Measurements from ENCODE around the gene EXOG. TPM values are rescaled to one million over a fixed set of nuclear protein-coding genes. Genes with fewer than 3 reads are reported as not detected.

EXOG gene
- total RNA-seq, 6 experiments from 2014 or later, result 13.9 to 18.8 (median 15.4) TPM

GRCh38 chr3:38497031-38497430 lies 891 bp downstream of the EXOG start:
- no peak for TF ChIP-seq CTCF (IDR thresholded peaks at IDR 0.05)
- Mint-ChIP-seq H3K27me3 (ENCODE audit: insufficient read depth) (no peaks in the 10 kb centered on the region), H3K36me3 (ENCODE audit: low read depth) (peaks cover 5% of the 10 kb centered on the region; the same call in 1 of the 2 replicates), H3K9me3 (no peaks in the 10 kb centered on the region), H3K4me3 (peak overlapping the region; percentile 98), H3K27ac (peak overlapping the region; percentile 90), H3K4me1 (ENCODE audit: low read depth) (peaks cover 55% of the 10 kb centered on the region)
- DNase-seq, result peak; percentile 8

GRCh38 chr3:38500688-38501417 lies 4.7 kb downstream of the EXOG start:
- Mint-ChIP-seq H3K36me3 (ENCODE audit: low read depth) (peaks cover 13% of the 10 kb centered on the region), H3K27ac (peak overlapping the region; percentile 31; the same call in 1 of the 2 replicates), H3K4me3 (no peak overlapping the region), H3K9me3 (no peaks in the 10 kb centered on the region), H3K27me3 (ENCODE audit: insufficient read depth) (no peaks in the 10 kb centered on the region), H3K4me1 (ENCODE audit: low read depth) (peaks cover 28% of the 10 kb centered on the region)
- DNase-seq, result no peak
- TF ChIP-seq CTCF (IDR thresholded peaks at IDR 0.05), result no peak

GRCh38 chr3:38507120-38507519 lies 11.0 kb downstream of the EXOG start:
- no peak overlapping the region for H3K27ac Mint-ChIP-seq
- TF ChIP-seq CTCF (IDR thresholded peaks at IDR 0.05), result no peak
- H3K9me3 Mint-ChIP-seq, result no peaks in the 10 kb centered on the region
- peaks cover 29% of the 10 kb centered on the region for H3K36me3 Mint-ChIP-seq (ENCODE audit: low read depth)
- DNase-seq, result no peak
- H3K27me3 Mint-ChIP-seq (ENCODE audit: insufficient read depth), result no peaks in the 10 kb centered on the region
- no peaks in the 10 kb centered on the region for H3K4me1 Mint-ChIP-seq (ENCODE audit: low read depth)
- H3K4me3 Mint-ChIP-seq, result no peak overlapping the region

- Mint-ChIP-seq H3K27ac (no peak overlapping the region), H3K4me1 (ENCODE audit: low read depth) (no peaks in the 10 kb centered on the region), H3K36me3 (ENCODE audit: low read depth) (peaks cover 23% of the 10 kb centered on the region), H3K4me3 (no peak overlapping the region), H3K27me3 (ENCODE audit: insufficient read depth) (no peaks in the 10 kb centered on the region), H3K9me3 (no peaks in the 10 kb centered on the region)
- DNase-seq, result no peak
- no peak for TF ChIP-seq CTCF (IDR thresholded peaks at IDR 0.05)
These were observed 13.6 kb downstream of the EXOG start for GRCh38 chr3:38509732-38510131.

- Mint-ChIP-seq H3K9me3 (no peaks in the 10 kb centered on the region), H3K27me3 (ENCODE audit: insufficient read depth) (no peaks in the 10 kb centered on the region), H3K36me3 (ENCODE audit: low read depth) (peaks cover 27% of the 10 kb centered on the region), H3K4me1 (ENCODE audit: low read depth) (no peaks in the 10 kb centered on the region), H3K4me3 (no peak overlapping the region), H3K27ac (no peak overlapping the region)
- no peak for TF ChIP-seq CTCF (IDR thresholded peaks at IDR 0.05)
- DNase-seq, result no peak
These were observed 14.5 kb downstream of the EXOG start for GRCh38 chr3:38510631-38511030.
